Body of pancreas (tissue), 4 donors: ENCODE data around the gene KRTAP10-5. TPM values are rescaled to one million over a fixed set of nuclear protein-coding genes. Genes with fewer than 3 reads are reported as not detected.
"Not testable (repeated sequence)": the region's sequence is repeated elsewhere in the genome, so short reads cannot be mapped to it uniquely, and the experiment has no call there.

Experiments
- ATAC-seq: fragments of 150-250 bp; one replicate; pipeline ENCODE4 v1.9.1; 2016
- DNase-seq, 4 donors: peaks; one replicate each; pipeline ENCODE4 v3.0.0-alpha.2; 2019
- H3K27ac ChIP-seq, 4 donors: fragments of 200-600 bp; sonication (generic); 1 replicate in 3 of 4; 2 replicates in 1 of 4; pipeline versions ENCODE4 v1.5.1 to v1.6.1; 2016 to 2019; ENCODE audit warnings: mild to moderate bottlenecking in 1 of 4, mixed read lengths in 1 of 4, moderate library complexity in 1 of 4
- H3K27me3 ChIP-seq, 2 donors: fragments of 200-600 bp; sonication (generic); one replicate each; pipeline ENCODE4 v1.6.0; 2016; ENCODE audit warnings: mild to moderate bottlenecking in 1 of 2
- H3K36me3 ChIP-seq, 2 donors: fragments of 200-600 bp; sonication (generic); replicated peaks in 1 of 2; 2 replicates each; pipeline ENCODE4 v1.5.1; 2016; ENCODE audit warnings: low read depth in 2 of 2; ENCODE audit not compliant: insufficient read depth in 1 of 2
- H3K4me1 ChIP-seq: fragments of 200-600 bp; sonication (generic); one replicate; pipeline ENCODE4 v1.6.0; 2016
- H3K4me3 ChIP-seq, 2 donors: fragments of 200-600 bp; sonication (generic); 1 replicate in 1 of 2; 2 replicates in 1 of 2; pipeline ENCODE4 v1.5.1; 2016 to 2019
- H3K9me3 ChIP-seq, 3 donors: fragments of 200-600 bp; sonication (generic); 1 replicate in 2 of 3; 2 replicates in 1 of 3; pipeline ENCODE4 v1.5.1; 2016
- POLR2A ChIP-seq, 3 donors: fragments of 450-650 bp; IDR thresholded peaks; one replicate each; pipeline ENCODE4 v1.6.1; 2016; ENCODE audit warnings: antibody characterized with exemption in 3 of 3, mild to moderate bottlenecking in 2 of 3
- WGBS, 2 donors: methylation state at CpG; one replicate each; pipeline ENCODE4 v1.1.5; 2017; 5-methylcytosine and 5-hydroxymethylcytosine counted together
- intact Hi-C: fragments of 100-400 bp; cut with DNase I; formaldehyde crosslinking; loops from one replicate; pipeline ENCODE4 v1.15.1; 2023
- total RNA-seq, 2 donors: library from RNA; depleted of rRNA; stranded (reverse); fragments of >200 nt; gene quantifications; one replicate each; pipeline ENCODE4 v1.1.0, GENCODE V29; 2016
- TF ChIP-seq, protein P1 (sequence below), 7 experiments: fragments of 450-650 bp in 4 of 7; fragments of 200-600 bp in 3 of 7; sonication (generic) in 3 of 7; IDR thresholded peaks; one replicate each; pipeline ENCODE4 v1.5.1; 2016 to 2019; ENCODE audit warnings: antibody characterized with exemption in 7 of 7

The KRTAP10-5 gene
- total RNA-seq, 2 donors from 2014 or later: not detected

DNA sequence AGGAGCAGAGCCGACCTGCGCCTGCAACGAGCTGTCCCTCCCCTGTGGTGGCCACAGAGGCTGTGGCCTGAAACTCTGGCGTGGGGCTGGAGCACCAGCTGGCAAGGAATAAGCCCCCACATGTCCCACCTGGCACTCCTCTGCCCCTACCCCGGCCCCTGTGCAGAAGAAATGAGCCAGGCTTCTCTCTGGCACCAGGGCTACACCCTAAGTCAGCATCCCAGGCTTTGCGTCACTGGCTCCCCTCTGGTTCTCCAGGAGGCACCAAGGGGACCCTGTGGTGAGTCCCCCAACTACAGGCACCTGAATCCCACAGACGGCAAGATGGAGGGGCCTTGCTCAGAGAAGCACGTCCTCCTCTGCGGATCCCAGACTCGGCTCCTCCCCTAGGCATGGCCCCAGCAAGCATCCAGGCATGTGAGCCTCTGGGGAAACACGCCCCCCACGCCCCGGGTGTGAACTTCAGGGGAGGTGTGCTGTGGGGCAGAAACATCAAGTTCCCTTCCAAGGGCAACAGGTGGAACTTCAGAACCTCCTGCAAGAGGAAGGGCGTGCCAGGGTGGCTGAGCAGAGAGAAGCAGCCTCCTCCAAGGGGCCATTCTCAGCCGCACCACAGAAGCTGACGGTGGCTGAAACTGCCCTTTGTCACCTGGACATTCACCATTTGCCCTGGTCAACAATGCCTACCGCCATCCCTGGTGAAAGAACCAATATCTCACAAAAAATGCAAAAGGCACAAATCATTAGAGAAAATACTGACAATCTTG lies 22.9 kb upstream of the KRTAP10-5 start:
- Histone ChIP-seq H3K9me3 (no peaks in the 10 kb centered on the region), H3K27me3 (no peaks in the 10 kb centered on the region), H3K27ac (no peak overlapping the region), H3K4me3 (no peak overlapping the region), H3K36me3 (no peaks in the 10 kb centered on the region), H3K4me1 (no peaks in the 10 kb centered on the region)
- intact Hi-C loops: no loop called here
- no peak for TF ChIP-seq POLR2A (IDR thresholded peaks at IDR 0.05)
- TF ChIP-seq, protein P1, sequence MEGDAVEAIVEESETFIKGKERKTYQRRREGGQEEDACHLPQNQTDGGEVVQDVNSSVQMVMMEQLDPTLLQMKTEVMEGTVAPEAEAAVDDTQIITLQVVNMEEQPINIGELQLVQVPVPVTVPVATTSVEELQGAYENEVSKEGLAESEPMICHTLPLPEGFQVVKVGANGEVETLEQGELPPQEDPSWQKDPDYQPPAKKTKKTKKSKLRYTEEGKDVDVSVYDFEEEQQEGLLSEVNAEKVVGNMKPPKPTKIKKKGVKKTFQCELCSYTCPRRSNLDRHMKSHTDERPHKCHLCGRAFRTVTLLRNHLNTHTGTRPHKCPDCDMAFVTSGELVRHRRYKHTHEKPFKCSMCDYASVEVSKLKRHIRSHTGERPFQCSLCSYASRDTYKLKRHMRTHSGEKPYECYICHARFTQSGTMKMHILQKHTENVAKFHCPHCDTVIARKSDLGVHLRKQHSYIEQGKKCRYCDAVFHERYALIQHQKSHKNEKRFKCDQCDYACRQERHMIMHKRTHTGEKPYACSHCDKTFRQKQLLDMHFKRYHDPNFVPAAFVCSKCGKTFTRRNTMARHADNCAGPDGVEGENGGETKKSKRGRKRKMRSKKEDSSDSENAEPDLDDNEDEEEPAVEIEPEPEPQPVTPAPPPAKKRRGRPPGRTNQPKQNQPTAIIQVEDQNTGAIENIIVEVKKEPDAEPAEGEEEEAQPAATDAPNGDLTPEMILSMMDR (IDR thresholded peaks at IDR 0.05): no peak
- no peak for ATAC-seq
- DNase-seq: no peak
- 47 to 57% methylated on average over 6 to 17 of the region's 17 CpGs for WGBS, 2 donors

DNA sequence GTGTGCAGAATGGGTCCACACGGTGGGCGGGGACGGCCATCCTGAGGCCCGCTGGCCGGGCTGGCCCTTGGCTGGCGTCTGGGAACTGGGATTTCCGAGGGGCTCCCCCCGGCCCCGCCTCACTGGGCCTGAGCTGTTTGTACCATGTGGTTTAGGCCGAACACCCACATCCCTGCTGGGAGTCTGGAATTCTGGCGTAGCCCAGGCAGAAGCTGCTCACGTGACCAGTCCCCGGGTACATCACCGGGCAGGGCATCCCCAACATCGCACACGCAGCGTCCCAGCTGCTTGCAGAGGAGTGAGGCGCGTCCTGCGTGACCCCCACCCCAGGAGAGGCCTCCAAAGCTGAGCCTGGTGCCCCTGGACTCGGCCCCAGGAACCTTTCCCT lies 22.1 kb upstream of the KRTAP10-5 start:
- WGBS, 2 donors: 51% methylated on average over 17 of the region's 21 CpGs; no CpG with 5 or more reads in 1 of the 2 donors
- Histone ChIP-seq H3K4me3 (no peak overlapping the region), H3K9me3 (no peaks in the 10 kb centered on the region), H3K27me3 (no peaks in the 10 kb centered on the region), H3K4me1 (no peaks in the 10 kb centered on the region), H3K27ac (no peak overlapping the region), H3K36me3 (no peaks in the 10 kb centered on the region)
- intact Hi-C loops: no loop called here
- ATAC-seq: no peak
- TF ChIP-seq POLR2A (IDR thresholded peaks at IDR 0.05): no peak
- TF ChIP-seq, protein P1 (IDR thresholded peaks at IDR 0.05): no peak
- DNase-seq: no peak

DNA sequence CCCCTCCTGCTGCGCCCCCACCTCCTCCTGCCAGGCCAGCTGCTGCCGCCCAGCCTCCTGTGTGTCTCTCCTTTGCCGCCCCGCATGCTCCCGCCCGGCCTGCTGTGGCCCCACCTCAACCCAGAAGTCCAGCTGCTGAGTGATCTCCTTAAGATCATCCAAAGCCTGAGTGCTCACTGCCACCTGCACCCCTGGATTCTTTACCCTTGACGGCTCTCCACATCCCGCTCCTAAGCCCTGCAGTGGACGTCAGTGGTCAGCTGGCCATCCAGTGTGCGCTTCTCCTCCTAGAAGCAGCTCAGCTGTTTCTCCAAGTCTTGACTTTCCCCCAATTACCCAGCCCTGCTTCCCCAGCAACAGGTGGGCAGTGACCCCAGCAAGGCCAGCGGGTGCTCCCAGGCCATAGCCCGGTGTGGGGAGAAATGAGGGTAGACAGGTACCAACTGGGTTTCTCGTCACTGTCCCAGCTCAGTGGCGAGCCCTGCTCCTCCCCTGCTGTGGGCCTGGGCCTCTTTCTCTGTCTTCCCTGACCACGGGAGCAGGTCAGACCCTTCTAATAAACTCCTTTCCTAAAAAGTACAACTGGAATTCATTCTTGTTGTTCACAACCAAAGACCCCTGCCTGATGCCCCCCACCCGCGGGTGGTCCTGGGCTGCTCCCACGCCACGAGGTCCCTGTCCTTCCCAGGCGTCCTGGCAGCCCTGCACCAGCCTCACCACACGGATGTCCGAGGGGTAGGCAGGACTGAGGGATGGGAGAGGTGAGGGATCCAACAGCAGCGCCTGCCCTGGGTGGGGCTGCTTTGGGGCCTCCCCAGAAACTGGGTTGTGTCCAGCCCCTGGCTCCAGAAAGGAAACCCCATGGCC lies 21.4 kb upstream of the KRTAP10-5 start:
- H3K27me3 ChIP-seq: no peaks in the 10 kb centered on the region
- no peak overlapping the region for H3K4me3 ChIP-seq
- no peaks in the 10 kb centered on the region for H3K9me3 ChIP-seq
- no peak for DNase-seq
- H3K36me3 ChIP-seq: no peaks in the 10 kb centered on the region
- no peak overlapping the region for H3K27ac ChIP-seq
- WGBS, 2 donors: 45 to 70% methylated on average over 22 to 23 of the region's 23 CpGs
- TF ChIP-seq POLR2A (IDR thresholded peaks at IDR 0.05): no peak
- TF ChIP-seq, protein P1 (IDR thresholded peaks at IDR 0.05): no peak
- no peak for ATAC-seq
- intact Hi-C loops: no loop called here
- no peaks in the 10 kb centered on the region for H3K4me1 ChIP-seq

DNA sequence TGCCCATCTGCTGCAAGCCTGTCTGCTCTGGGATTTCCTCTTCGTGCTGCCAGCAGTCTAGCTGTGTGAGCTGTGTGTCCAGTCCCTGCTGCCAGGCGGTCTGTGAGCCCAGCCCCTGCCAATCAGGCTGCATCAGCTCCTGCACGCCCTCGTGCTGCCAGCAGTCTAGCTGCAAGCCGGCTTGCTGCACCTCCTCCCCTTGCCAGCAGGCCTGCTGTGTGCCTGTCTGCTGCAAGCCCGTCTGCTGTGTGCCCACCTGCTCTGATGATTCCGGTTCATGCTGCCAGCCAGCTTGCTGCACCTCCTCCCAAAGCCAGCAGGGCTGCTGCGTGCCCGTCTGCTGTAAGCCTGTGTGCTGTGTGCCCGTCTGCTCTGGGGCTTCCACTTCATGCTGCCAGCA lies 20.7 kb upstream of the KRTAP10-5 start:
- H3K9me3 ChIP-seq, H3K27me3 ChIP-seq, H3K4me3 ChIP-seq, H3K36me3 ChIP-seq, H3K27ac ChIP-seq, DNase-seq, intact Hi-C loops, ATAC-seq, H3K4me1 ChIP-seq: not testable (repeated sequence)
- WGBS, 2 donors: 50 to 67% methylated on average over 8 to 9 of the region's 10 CpGs

DNA sequence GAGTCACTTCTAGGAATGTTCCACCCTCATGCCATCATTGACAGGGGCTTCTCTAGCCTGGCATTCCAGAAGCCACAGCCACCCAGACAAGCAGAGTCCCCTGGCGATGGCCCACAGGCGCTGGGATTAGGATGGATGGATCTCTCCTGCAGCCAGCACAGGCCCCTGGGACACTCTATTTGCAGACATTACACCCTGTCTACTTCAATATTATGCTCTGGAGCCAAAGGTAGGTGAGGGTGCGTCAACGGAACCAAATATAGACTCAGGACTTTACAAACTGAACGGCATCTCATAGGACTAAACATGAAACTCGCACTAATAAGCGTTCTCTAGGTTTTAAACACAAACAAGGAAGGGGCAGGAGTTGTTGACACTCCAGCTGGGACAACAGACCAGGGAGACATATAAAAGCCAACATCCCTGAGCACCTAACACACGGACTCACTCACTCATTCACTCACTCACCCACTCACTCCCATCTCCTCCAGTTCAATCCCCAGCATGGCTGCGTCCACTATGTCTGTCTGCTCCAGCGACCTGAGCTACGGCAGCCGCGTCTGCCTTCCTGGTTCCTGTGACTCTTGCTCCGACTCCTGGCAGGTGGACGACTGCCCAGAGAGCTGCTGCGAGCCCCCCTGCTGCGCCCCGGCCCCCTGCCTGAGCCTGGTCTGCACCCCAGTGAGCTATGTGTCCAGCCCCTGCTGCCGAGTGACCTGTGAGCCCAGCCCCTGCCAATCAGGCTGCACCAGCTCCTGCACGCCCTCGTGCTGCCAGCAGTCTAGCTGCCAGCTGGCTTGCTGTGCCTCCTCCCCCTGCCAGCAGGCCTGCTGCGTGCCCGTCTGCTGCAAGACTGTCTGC lies 19.9 kb upstream of the KRTAP10-5 start, which contains the start of gene KRTAP10-7:
TSS of gene KRTAP10-7 (plus strand) at position 480 of the 861 bp plus-strand sequence. CDS start at position 505, 25 bp downstream.
- H3K4me3 ChIP-seq, H3K9me3 ChIP-seq, H3K27me3 ChIP-seq, H3K27ac ChIP-seq, H3K36me3 ChIP-seq, ATAC-seq, DNase-seq, H3K4me1 ChIP-seq, intact Hi-C loops: not testable (repeated sequence)
- WGBS, 2 donors: 51 to 61% methylated on average over 13 to 18 of the region's 23 CpGs
